ENCODE measurements around the gene BPIFB4.
"Not testable (repeated sequence)": the region's sequence is repeated elsewhere in the genome, so short reads cannot be mapped to it uniquely, and the experiment has no call there.

BPIFB4 gene

DNA sequence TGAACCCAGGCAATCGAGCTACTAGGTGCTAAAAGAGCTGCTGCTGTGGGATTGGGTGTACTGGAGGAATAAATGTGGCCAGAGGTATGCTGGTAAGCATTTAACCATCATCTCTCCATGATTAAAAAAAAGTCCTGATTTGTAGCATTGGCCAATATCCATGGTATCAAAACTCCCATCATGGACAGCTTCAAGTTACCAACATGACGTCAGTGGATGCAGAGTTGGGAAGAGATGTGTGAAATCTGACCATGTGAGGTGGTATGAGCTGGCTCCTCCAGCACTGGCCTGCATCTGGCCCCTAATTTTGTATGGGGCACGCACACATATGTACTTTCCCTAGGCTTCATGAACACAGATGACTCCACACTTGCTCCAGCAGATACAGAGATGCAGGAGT is 11.7 kb downstream of the BPIFB4 start:
- no peak for DNase-seq

DNA sequence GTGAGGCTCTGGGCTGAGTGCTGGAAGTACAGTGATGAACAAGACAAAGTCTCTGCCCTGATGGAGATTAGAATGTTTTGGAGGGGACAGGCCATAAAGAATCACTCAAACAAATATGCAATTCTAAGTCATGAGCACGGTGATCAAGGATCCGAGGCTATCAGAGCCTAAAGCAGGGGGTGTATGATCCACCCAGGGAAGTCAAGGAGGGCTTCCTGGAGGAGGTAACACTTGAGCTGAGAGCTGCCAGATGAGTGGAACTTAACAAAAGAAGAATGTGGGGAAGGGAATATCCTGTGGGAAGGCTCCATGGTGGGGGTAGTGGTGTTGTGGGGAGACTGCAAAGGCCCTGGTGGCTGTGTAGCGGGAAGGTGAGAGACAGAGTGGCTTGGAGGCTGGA is 12.2 kb downstream of the BPIFB4 start:
- no peak for DNase-seq

DNA sequence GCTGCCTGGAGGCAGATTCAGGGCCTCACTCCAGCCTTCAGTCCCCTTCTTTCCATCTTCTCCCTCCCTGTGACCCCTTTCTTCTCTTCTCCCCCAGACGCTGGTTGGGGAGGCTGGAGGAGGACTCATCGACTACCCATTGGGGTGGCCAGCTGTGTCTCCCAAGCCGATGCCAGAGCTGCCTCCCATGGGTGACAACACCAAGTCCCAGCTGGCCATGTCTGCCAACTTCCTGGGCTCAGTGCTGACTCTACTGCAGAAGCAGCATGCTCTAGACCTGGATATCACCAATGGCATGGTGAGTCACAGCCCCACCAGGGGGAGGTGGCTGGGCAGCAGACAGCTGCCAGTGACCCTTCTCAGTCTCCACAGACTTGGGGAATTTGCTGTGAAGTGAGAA is 12.9 kb downstream of the BPIFB4 start:
- no peak for DNase-seq

DNA sequence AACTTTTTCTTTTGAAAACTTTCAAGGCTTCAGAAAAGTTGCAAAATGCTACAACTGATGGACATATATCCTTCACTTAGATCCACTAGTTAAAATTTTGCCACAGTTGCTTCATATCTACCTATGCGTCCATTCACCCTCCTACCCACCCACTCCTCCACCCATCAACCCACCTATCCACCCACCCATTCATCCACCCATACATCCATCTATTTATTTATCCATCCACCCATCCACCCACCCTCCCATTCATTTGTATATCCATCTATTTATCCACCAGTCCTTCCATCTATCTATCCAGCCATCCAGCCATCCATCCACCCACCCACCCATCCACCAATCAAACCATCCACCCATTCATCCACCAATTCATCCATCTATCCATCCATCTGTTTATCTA is 13.6 kb downstream of the BPIFB4 start:
- no peak for DNase-seq

DNA sequence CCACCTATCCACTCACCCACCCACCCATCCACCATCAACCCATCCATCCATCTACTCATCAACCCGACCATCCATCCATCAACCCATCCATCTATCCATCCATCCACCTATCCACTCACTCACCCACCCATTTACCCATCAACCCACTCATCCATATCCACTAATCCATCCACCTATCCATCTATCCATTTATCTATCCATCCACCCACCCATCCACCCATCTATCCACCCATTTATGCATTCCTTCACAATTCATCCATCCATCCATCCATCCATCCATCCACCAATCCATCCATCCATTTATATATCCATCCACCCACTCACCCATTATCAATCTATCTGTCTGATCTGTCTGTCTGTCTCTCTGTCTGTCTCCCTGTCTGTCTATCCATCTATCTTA is 14.1 kb downstream of the BPIFB4 start:
- DNase-seq, result no peak

DNA sequence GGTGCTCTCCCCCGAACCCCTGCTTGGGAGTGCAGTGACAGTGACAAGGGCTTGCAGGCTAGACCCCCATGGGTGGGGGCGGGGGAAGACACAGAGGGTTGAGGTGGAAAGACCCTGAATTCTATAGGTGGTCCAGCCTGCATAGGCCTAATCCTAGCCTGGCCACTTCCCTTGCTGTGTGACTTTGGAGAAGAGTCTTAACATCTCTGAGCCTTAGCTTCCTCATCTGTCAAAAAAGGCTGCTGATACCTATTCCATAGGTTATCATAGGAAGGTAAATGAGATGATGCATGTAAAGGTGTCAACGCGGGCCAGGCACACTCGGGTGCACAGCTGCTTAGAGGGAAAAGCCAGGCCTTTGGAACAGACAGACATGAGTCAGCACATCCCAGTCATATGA is 15.8 kb downstream of the BPIFB4 start:
- no peak for DNase-seq

DNA sequence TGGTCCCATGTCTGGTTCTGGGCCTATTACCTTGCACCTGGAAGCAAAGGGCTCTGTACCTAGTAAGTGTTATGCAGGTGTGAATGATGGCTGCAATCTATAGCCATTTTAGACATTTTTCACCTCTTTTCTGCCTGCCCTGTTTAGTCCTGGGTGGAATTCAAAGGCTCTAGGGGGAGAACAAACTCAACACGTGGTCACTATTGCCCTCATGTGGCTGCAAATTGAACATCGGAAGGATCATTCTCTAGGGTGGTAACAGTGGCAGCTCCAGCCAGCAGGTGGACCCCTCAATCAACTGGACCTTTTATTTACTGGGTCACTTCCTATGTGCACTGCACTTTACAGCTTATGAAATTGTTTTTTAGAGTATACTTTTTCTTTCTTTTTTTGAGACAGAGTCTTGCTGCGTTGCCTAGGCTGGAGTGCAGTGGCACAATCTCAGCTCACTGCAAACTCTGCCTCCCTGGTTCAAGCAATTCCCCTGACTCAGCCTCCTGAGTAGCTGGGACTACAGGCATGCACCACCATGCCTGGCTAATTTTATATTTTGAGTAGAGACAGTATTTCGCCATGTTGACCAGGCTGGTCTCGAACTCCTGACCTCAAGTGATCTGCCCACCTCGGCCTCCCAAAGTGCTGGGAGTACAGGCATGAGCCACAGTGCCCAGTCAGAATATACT is 16.6 kb downstream of the BPIFB4 start:
- DNase-seq, result peak; percentile 83 to 97

DNA sequence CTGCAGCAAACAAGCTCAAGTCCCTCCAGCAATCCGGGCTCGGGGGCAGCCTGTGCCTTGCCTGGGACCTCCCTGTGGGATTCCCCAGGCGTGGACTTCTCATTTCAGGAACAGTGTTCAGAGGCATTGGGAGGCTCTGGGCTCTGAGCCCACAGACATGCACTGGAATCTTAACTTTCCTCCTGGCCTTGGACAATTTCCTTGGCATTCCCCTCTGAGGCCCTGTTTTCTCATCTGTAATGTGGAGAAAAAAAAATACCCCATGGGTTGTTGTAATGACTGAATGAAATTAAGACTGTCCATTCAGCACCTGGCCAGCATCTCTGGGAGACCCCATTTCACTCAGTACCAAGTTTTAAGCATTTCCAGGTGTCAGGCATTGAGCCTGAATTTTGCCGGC is 17.6 kb downstream of the BPIFB4 start:
- DNase-seq, result no peak

DNA sequence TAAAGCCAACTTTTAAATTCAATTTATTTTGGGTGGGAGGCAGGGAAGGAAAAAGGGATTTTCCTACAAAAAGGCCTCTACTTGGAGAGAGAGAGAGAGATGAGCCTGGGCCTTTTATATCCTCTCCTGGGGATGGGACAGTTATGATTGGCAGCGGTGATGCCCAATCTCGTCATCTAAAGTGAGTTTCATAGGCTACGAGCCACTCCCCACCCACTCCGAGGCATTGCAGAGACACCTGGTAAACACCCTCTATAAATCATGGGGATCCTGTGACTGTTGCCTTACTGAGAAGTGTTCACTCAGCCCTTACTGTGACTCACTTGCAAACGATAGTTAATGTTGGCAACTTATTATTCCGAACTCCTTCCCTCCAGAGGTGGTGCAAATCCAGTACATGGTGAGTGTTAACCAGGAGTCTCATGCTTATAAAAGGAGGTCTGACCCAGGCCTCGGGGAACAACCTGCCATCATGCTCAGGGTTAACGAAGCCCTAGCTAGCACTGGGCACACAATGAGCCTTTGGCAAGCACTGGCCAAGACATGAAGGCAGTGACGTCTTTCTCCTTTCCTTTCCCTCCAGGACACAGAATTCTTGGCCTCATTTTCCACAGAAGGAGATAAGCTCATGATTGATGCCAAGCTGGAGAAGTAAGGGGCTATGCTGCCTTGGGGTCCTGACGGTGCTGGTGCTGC is 20.5 kb downstream of the BPIFB4 start:
- no peak for DNase-seq

DNA sequence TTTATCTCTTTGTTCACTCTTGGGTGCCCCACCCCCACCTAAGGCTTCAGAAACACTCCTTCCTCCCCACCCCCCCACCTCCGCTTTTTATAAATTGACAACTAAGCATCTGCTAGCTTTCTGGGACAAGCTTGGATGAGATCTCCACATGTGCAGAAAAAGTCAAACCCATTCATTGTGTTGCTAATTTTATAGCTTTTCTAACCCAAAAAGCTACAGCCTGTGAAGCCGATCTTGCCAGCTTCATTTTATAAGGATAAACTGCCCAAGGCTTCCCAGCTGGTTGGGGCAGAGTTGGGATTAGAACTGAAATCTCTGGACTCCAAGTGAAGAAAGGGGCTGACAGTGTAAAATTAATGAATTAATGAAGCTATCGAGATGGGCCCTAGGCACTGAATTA is 24.1 kb downstream of the BPIFB4 start:
- DNase-seq, result no peak

DNA sequence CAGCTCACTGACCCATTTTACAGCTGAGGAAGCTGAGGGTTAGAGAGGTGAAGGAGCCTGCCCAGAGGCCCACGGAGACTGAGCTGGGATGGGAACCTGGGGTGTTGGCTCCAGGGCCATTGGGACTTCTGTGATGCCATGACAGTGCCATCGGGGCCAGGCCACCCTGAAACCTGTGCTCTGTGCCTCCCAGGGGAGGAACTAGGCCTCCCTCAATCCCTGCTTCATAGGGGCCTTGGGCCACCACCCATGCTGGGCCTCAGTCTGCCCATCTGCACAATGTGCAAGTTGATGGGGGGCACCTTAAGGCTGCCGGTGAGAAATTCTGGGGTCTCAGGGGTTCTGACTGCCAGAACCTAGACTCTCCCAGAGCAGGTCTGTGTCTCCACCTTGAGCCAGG is 24.9 kb downstream of the BPIFB4 start:
- DNase-seq, result no peak

DNA sequence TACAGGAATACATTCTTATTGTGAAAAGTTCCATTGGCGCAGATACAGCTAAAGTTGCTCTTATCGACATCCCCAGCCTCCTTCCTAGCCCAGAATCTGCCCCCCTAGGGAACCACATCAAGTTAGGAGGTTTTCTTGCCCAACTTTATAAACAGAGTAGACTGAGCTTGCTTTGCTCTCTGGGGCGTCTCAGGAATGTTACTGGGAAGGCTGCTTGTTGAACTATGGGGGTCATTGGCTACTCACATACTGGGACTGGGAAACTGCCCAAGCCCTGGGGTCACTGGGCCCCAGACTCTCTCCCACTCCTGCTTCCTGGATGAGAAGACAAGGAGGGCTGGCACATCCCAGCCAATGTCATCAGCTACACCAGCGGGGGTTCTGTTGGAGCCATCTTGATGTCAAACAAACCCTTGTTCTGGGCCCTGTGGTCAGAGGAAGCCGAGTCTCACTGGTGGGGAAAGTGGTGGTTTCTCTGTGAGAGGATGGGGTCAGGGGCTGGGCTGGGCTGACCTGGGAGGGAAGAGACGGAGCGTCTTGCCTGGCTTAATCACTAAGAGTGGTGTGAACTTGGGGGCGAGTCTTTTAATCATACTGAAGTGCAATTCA is 26.0 kb downstream of the BPIFB4 start:
- DNase-seq, result no peak

DNA sequence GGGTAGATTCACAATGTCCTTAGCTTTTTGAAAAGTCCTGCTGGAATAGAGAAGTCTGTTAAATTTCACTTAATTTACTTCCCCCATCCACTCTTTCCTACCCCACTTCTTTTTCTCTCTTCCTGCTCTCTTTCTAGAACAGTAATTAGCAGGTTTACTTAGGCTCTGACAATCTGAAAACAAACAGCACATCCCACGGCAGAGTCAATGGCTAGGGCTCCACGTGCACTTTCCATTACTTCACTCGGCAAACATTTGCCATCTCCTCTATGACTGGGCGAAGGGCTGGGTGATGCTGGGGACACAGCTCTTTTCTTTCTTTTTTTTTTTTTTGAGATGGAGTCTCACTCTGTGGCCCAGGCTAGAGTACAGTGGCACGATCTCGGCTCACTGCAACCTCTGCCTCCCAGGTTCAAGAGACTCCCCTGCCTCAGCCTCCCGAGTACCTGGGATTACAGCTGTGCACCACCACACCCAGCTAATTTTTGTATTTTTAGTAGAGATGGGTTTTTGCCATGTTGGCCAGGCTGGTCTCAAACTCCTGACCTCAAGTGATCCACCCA is 26.7 kb downstream of the BPIFB4 start:
- DNase-seq, result not testable (repeated sequence)

DNA sequence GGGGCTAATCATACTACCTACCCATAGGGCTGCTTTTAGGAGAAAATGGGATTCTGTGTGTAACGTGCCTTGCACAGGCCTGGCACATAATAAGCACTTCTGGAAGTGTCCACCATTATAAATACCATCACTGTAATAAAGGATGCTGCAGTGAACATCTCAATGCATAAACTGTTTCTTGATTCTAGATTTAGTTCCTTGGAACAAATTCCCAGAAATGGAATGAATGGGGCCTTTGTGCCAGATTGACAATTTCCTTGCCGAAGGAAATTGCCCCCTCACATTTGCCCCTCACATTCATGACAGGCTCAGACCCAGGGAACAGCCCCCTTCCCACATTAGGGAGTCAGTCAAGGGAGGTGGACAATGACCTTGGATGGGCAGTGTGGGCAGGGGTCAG is 29.2 kb downstream of the BPIFB4 start:
- no peak for DNase-seq

DNA sequence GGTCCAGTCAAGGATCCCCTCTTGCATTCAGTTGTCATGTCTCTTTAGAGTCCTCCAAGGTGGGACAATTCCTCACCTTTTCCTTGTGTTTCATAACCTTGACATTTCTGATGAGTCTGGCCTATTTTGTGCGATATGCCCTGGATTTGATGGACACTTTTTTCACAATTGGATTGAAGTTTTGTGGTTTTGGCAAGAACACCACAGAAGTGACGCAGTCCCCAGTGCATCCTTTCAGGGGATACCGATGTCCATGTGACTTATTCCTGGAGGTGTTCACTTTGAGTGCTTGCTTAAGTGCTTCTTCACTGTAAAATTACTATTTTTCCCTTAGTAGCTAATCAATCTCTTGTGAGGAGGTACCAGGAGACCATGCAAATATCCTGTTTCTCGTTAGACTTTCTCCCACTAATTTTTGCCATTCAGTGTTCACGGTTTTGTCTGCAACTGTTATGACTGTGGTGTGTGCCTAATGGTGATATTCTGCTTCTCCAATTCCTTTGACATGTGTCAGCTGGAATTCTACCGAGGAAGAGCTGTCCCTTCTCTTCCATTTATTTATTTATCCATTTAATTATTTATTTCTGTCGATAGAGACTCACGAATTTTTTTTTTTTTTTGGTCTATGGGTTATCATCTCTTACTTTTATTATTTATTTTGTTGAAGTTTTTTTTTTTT is 30.8 kb downstream of the BPIFB4 start:
- no peak for DNase-seq

DNA sequence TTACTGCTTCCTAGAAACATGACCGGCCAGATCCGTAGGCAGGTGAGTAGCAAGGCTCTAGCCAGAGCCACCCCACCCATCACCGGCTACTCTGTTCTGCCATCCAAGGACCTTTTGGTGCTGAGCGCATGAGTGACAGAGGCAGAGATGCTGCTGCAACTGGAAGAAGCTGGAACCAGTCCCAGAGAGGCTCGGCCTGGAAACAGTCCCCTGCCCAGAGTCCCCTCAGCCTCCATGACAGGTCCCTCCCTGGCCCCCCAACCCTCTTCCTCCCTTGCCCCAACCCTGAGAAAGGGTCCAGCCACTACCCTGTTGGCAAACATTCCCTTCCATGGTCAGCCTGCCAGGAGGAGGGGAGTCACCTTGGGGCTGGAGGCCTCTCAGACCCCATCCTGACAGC is 31.9 kb downstream of the BPIFB4 start:
- no peak for DNase-seq

DNA sequence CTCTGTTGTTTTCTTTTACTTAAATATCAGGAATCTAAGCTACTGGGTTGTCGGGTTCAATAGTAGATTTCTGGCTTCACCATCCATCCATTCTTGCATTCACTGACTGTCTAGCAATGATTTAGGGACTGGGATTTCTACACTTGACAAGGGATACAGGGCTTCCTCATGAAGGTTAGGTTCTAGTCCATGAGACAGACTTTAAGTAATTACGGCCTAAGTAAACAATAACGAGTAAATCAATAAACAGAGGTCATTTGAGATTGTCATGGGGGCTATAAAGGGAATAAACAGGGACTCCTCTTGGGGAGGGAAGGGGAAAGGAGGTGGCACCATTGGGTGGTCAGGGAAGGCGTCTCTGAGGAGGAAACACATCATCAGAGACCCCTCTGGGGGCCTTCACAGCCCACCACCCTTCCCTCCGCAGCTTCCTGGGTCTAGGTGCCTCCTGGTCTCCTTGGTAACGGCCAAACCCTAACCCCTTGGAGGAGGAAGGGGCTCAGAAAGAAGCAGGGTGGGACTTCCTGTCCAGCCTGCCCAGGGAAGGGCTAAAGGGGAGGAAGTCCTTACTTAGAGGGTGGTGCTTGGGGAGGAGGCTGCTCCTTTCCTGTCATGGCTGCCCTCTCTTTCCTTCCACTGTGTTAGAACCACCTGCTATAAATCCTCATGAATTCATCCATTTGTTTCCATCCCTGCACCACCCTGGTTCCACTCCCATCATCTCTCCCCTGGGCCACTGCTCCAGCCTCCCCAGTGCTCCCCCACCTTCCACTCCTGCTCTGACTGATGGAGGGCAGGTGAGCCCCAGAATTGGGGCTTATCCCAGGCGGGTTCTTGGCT is 33.3 kb downstream of the BPIFB4 start:
- DNase-seq, result no peak

DNA sequence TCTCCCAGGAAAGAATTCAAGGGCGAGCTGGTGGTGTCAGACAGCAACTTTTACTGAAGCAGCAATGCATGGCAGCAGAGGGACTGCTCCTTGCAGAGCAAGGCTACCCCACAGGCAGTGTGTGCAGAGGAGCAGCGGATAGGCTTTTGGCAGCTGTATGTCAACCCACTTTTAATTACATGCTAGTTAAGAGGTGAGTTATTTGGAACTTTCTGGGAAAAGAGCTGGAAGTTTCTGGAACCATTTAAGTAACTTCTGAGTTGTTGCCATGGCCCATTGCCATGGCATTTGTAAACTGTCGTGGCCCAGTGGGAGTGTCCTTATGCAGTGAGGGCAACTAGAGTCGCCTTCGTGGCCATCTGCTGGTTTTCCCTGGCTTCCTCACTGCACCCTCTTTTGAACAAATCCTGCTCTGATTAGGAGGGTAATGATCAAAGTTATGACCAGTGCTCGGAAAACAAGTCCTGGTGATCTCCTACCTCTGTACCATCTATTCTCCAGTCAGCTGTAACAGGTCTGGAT is 34.0 kb downstream of the BPIFB4 start:
- peak in 1 of 2 experiments; percentile 36 for DNase-seq

DNA sequence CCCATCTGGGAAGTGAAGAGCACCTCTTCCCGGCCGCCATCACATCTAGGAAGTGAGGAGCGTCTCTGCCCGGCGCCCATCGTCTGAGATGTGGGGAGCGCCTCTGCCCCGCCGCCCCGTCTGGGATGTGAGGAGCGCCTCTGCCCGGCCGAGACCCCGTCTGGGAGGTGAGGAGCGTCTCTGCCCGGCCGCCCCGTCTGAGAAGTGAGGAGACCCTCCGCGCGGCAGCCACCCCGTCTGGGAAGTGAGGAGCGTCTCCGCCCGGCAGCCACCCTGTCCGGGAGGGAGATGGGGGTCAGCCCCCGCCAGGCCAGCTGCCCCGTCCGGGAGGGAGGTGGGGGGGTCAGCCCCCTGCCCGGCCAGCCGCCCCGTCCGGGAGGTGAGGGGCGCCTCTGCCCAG is 36.1 kb downstream of the BPIFB4 start:
- DNase-seq, result not testable (repeated sequence)

DNA sequence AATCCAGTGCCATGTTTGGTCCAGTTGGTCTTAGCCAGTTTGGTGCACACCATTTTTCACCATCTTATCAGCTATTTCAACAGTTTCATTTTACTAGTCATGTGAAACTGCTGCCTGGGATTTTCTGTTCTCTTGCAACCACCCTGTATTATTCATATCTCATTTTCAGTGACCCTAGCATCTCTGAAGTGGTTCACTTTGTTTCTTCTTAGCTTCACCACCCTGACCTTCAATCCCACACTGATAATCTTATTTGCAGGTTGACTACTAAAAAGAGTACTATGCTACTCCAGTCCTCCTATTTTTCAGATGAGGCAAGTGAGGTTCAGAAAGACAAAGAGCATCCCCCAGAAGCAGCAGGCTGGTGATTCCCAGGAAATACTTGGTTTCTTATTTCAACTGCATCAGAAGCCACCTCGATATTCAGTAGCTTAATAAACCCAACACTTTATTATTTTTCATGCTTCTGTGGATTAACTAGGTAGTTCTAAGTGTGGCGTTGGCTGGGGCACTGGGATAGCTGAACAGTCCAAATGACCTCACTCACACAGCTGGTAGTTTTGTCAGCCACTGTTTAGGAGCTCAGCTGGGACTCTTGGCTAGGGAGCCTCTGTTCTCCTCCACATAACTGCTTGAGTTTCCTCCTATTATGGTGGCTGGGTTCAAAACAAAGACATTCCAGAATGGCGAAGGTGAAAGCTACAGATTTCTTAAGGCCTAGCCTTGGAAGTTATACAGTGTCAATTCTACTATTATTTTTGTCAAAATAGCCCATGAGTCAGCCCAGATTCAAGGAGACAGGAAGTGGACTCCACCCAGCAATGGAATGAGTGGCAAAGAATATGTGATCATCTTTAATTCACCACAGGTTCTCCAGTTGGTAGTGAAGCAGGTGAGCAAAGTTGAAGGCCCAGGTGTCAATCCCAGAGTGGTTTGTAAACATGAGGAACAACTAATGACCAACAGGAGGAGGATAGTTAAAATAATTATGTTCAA is 40.6 kb downstream of the BPIFB4 start:
- peak; percentile 64 to 85 for DNase-seq

DNA sequence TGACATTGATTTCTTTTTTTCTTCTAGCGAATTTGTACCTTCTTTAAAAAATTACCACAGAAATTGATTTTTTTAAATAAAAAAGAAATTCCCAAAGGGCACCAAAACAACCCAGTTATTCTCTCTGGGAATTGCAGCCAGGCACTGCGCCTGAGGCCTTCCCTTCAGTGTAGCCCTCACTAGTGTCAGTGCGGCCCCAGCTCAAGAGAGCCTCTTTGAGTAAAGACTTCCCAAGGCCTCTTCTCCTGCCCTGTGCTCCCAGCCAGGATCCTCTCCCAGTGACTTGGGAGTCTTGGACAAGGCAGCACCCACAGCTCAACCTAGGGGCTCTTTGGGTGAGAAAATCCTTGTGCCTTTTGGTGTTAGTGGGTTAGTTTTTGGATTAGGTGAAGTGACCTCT is 41.5 kb downstream of the BPIFB4 start:
- no peak for DNase-seq
